GM12801 (cell line): Measurements from ENCODE around the gene FKBP14.

Experiments used
- TF ChIP-seq, protein P1 (sequence below): IDR thresholded peaks from one replicate; pipeline ENCODE4 v1.5.1; 2011; ENCODE audit warnings: control low read depth; ENCODE audit not compliant: insufficient read length; ENCODE audit errors: extremely low read depth

The FKBP14 gene

GRCh38 chr7:30065746-30066145 is 39.2 kb upstream of the FKBP14 start:
- TF ChIP-seq, protein P1, sequence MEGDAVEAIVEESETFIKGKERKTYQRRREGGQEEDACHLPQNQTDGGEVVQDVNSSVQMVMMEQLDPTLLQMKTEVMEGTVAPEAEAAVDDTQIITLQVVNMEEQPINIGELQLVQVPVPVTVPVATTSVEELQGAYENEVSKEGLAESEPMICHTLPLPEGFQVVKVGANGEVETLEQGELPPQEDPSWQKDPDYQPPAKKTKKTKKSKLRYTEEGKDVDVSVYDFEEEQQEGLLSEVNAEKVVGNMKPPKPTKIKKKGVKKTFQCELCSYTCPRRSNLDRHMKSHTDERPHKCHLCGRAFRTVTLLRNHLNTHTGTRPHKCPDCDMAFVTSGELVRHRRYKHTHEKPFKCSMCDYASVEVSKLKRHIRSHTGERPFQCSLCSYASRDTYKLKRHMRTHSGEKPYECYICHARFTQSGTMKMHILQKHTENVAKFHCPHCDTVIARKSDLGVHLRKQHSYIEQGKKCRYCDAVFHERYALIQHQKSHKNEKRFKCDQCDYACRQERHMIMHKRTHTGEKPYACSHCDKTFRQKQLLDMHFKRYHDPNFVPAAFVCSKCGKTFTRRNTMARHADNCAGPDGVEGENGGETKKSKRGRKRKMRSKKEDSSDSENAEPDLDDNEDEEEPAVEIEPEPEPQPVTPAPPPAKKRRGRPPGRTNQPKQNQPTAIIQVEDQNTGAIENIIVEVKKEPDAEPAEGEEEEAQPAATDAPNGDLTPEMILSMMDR, result no peak

- TF ChIP-seq, protein P1, result no peak
Measured at GRCh38 chr7:30062587-30062986, 36.1 kb upstream of the FKBP14 start.

DNA sequence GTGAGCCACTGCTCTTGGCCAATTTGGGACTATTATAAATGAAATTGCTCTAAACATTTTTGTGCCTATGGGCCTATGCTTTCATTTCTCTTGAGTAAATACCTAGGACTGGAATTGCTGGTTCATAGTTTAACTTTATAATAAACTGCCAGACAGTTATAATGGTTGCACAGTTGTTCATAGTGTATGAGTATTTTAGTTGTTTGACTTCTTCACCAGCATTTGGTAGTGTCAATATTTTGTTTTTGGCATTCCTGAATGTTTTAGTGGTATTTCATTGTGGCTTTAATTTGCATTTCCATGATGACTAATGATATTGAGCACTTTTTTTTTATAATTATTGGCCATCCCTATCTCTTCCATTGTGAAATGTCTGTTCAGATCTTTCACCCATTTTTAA is 31.2 kb upstream of the FKBP14 start:
- TF ChIP-seq, protein P1, result no peak

DNA sequence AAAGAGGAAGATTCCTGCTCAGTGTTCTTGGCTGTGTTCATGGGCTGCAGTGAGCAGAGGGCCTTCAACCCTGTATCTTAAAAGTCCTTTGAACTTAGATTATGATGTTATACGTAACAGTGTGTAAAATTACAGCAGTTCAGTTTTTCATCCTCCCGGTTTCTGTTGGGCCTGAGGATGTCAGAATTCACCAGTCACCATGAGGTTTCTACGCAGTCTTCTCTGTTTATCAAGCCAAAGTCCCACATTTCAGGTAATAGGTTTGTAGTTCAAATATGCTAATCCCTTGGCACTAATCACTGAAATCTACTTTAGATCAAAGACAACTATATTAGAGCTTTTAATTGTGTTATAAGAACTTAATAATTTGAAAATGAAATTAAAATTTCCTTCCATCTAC is 26.6 kb upstream of the FKBP14 start:
- TF ChIP-seq, protein P1, result no peak

GRCh38 chr7:30049173-30049572 is 22.7 kb upstream of the FKBP14 start:
- TF ChIP-seq, protein P1, result no peak

DNA sequence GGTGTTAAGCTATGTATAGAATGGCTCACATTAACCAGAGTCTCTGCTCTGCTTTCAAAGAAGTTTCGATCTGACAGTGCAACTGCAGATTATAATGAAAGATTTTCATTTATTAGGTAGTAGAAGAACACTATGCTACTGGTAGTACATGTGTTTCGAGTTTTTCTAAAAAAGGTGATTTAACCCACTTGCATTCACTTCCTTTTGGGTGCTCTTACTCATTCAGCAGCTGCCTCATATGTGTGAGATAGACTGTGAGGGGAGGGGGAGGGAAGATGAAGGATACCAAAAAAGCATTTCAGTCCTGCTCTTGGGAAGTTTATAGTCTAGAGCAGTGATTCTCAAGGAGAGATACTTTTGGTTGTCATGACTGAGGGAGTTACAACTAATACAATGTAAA is 22.1 kb upstream of the FKBP14 start:
- TF ChIP-seq, protein P1, result no peak

- TF ChIP-seq, protein P1, result no peak
Measured at GRCh38 chr7:30047124-30047523, 20.6 kb upstream of the FKBP14 start.

- TF ChIP-seq, protein P1, result no peak
Measured at GRCh38 chr7:30046127-30046770, 19.7 kb upstream of the FKBP14 start.
